Breast epithelium (tissue), 4 donors: ENCODE measurements around the gene OR1D5. TPM values are rescaled to one million over a fixed set of nuclear protein-coding genes. Genes with fewer than 3 reads are reported as not detected.
A peak's percentile ranks its signal among the peaks of the same experiment; 100 is the strongest.

Experiments used
- DNase-seq, 2 donors: peaks; one replicate each; pipeline ENCODE4 v3.0.0-alpha.2; 2019; ENCODE audit warnings: low spot score in 2 of 2
- H3K27ac ChIP-seq, 2 donors: fragments of 200-600 bp; sonication (generic) in 1 of 2; one replicate each; pipeline ENCODE4 v1.5.1; 2016 to 2019; ENCODE audit warnings: mild to moderate bottlenecking in 1 of 2
- H3K27me3 ChIP-seq, 2 donors: fragments of 200-600 bp; sonication (generic) in 1 of 2; one replicate each; pipeline versions ENCODE4 v1.5.1 to v1.6.0; 2017 to 2019; ENCODE audit warnings: control low read depth in 1 of 2, mild to moderate bottlenecking in 1 of 2
- H3K36me3 ChIP-seq: fragments of 200-600 bp; one replicate; pipeline ENCODE4 v1.5.1; 2019
- H3K4me1 ChIP-seq, 2 donors: fragments of 200-600 bp; sonication (generic); one replicate each; pipeline ENCODE4 v1.5.1; 2016 to 2019; ENCODE audit warnings: control low read depth in 1 of 2
- H3K4me3 ChIP-seq, 3 donors: fragments of 200-600 bp; sonication (generic); 1 replicate in 2 of 3; 2 replicates in 1 of 3; pipeline ENCODE4 v1.5.1; 2016 to 2019; ENCODE audit warnings: mild to moderate bottlenecking in 3 of 3, moderate library complexity in 2 of 3
- H3K9me3 ChIP-seq, 2 donors: fragments of 200-600 bp; sonication (generic) in 1 of 2; one replicate each; pipeline ENCODE4 v1.5.1; 2016 to 2019; ENCODE audit warnings: control low read depth in 1 of 2
- CTCF ChIP-seq, 3 donors: fragments of 450-650 bp; IDR thresholded peaks; one replicate each; pipeline ENCODE4 v1.5.1; 2016 to 2017; ENCODE audit warnings: antibody characterized with exemption in 3 of 3, mild to moderate bottlenecking in 3 of 3, moderate library complexity in 3 of 3
- POLR2A ChIP-seq: fragments of 450-650 bp; IDR thresholded peaks from one replicate; pipeline ENCODE4 v1.6.1; 2016; ENCODE audit warnings: antibody characterized with exemption, mild to moderate bottlenecking, moderate library complexity
- POLR2AphosphoS5 ChIP-seq, 3 donors: sonication (generic); formaldehyde crosslinking; IDR thresholded peaks; one replicate each; pipeline ENCODE4 v1.6.1; 2017; ENCODE audit warnings: antibody characterized with exemption in 3 of 3
- intact Hi-C: fragments of 100-400 bp; cut with DNase I; formaldehyde crosslinking; loops from one replicate; pipeline ENCODE4 v1.15.1; 2023; ENCODE audit warnings: low total_unique reads
- total RNA-seq, 3 donors: library from RNA; depleted of rRNA; stranded (reverse); fragments of >200 nt; gene quantifications; one replicate each; pipeline ENCODE4 v1.1.0, GENCODE V29; 2016

OR1D5 gene
- total RNA-seq, 3 donors from 2014 or later = not detected

DNA sequence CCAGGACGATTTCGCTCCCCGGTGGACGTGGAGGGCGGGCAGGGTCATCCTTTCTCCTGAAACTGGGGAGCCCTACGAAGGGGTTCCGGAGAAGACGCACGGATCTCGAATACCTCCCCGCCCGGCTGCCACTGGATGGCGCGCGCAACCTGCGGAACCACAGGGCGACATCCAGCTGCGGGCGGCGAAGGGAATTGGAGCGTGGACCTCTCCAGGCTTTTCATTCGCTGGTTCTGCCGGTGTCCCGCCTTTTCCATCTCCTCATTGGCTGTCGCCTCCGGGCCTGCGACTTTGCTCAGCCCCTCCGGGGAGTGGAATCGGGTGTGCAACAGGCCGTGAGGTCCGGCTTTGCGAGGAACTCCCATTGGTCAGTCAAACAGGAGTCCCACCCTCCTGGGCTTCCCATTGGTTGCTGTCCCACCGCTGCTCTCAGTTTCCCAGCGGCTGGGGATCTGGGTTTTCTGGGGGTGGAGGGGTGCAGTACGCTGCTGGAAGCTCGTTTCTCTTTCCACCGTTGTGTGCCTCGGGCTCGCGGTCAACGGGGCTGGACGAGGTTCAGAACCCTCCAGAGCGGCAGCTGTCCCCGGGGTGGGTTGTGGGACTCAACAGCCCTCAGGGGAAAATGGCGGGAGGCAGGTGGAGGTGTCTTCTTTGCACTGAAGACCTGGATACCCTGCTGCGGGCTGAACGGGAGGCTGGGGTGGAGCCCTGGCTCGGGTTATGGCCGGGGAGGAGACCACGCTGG is 14.5 kb downstream of the OR1D5 start:
- DNase-seq = peak; percentile 92 to 95
- TF ChIP-seq POLR2AphosphoS5 (IDR thresholded peaks at IDR 0.05) (peak in 2 of 3 donors; percentile 20 to 41), CTCF (IDR thresholded peaks at IDR 0.05) (peak in 2 of 3 donors; percentile 63 to 67), POLR2A (no peak)
- no peaks in the 10 kb centered on the region for H3K27me3 ChIP-seq
- H3K27ac ChIP-seq = peak overlapping the region; percentile 45 to 59
- H3K36me3 ChIP-seq = no peaks in the 10 kb centered on the region
- H3K4me3 ChIP-seq = peak overlapping the region; percentile 56 to 85 (median 70)
- peaks cover 5 to 7% of the 10 kb centered on the region in 2 donors for H3K9me3 ChIP-seq
- intact Hi-C loops = no loop called here
- H3K4me1 ChIP-seq = no peaks in the 10 kb centered on the region

DNA sequence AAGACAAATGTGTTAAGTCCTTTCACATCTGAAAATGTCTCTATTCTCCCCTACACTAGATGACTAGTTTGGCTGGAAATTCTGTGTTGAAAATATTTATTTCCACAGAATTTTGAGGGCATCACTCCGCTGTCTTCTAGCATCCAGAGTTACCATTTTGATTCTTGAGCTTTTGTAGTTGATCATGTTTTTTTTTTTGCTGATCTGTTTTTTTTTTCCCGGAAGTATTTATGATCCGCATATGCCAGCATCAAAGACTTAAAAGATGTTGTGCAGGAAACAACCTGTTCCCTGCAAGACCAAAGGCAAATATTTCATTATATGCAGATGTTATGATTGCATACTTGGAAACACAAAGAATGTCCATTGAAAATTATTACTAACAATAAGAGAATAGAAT is 16.7 kb downstream of the OR1D5 start:
- Histone ChIP-seq H3K36me3 (no peaks in the 10 kb centered on the region), H3K4me3 (no peak overlapping the region), H3K27me3 (no peaks in the 10 kb centered on the region), H3K27ac (no peak overlapping the region), H3K4me1 (no peaks in the 10 kb centered on the region), H3K9me3 (peaks cover 10 to 11% of the 10 kb centered on the region in 2 donors)
- intact Hi-C loops = no loop called here
- TF ChIP-seq CTCF (IDR thresholded peaks at IDR 0.05) = no peak
- no peak for TF ChIP-seq POLR2AphosphoS5 (IDR thresholded peaks at IDR 0.05)
- no peak for TF ChIP-seq POLR2A
- DNase-seq = no peak

GRCh38 chr17:3043737-3044365 is 19.6 kb downstream of the OR1D5 start:
- TF ChIP-seq POLR2A (no peak), POLR2AphosphoS5 (IDR thresholded peaks at IDR 0.05) (no peak), CTCF (IDR thresholded peaks at IDR 0.05) (no peak)
- H3K9me3 ChIP-seq = peaks cover 10 to 11% of the 10 kb centered on the region in 2 donors
- H3K4me3 ChIP-seq = no peak overlapping the region
- no peaks in the 10 kb centered on the region for H3K4me1 ChIP-seq
- intact Hi-C loops = no loop called here
- no peak overlapping the region for H3K27ac ChIP-seq
- DNase-seq = no peak
- no peaks in the 10 kb centered on the region for H3K27me3 ChIP-seq
- no peaks in the 10 kb centered on the region for H3K36me3 ChIP-seq

DNA sequence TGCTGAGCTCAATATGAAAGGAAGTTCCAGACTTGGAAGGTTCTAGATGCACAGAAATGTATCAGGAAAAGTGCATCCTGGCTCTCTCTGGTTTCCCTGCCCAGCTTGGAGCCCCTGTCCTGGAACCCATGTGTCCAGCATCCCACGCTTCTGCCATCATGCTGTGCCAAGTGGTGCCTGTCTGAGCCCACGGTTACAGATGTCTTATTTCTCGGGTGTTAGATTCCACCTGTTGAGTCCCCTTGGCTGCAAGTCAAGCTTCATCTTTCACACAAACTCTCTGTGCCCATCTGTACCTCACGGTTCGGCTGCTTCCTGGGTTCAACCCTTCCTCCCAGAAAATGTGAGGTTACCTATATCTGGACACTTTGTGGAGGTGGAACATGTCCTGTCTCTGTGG is 22.5 kb downstream of the OR1D5 start:
- Histone ChIP-seq H3K27me3 (no peaks in the 10 kb centered on the region), H3K4me1 (no peaks in the 10 kb centered on the region), H3K36me3 (no peaks in the 10 kb centered on the region), H3K27ac (no peak overlapping the region), H3K9me3 (peaks cover 10 to 11% of the 10 kb centered on the region in 2 donors), H3K4me3 (no peak overlapping the region)
- DNase-seq = no peak
- intact Hi-C loops = no loop called here
- TF ChIP-seq POLR2A = no peak
- no peak for TF ChIP-seq CTCF (IDR thresholded peaks at IDR 0.05)

DNA sequence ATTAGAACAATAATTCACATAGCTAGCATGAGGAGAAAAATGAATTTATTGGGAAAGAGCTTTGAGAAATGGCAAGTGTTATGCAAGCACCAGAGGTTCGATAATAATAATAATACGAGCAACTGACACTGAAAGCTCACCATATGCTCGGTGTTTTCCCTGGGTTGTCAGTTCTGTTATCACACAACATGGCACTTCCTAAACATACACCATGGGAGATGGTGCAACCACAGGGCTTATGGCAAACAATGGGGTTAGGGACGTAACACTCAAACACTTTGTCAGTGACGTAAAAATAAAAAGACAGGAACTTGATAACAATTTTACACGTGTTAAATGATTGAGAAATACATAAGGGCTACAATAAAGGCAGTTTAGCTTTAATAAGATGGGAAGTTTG is 23.7 kb downstream of the OR1D5 start:
- no peak for DNase-seq
- no peak overlapping the region for H3K27ac ChIP-seq
- H3K4me3 ChIP-seq = no peak overlapping the region
- intact Hi-C loops = loop anchor here (10.0 kb wide), 1 partner anchor 1465 kb away; no protein-coding TSS in a partner anchor
- no peaks in the 10 kb centered on the region for H3K27me3 ChIP-seq
- TF ChIP-seq POLR2A (no peak), POLR2AphosphoS5 (IDR thresholded peaks at IDR 0.05) (no peak), CTCF (IDR thresholded peaks at IDR 0.05) (no peak)
- peaks cover 10 to 11% of the 10 kb centered on the region in 2 donors for H3K9me3 ChIP-seq
- H3K4me1 ChIP-seq = no peaks in the 10 kb centered on the region
- H3K36me3 ChIP-seq = no peaks in the 10 kb centered on the region
